GM12801 (cell line): ENCODE results near the gene PWWP2B.

Experiments
- CTCF ChIP-seq: IDR thresholded peaks from one replicate; pipeline ENCODE4 v1.5.1; 2011; ENCODE audit warnings: control low read depth; ENCODE audit not compliant: insufficient read length; ENCODE audit errors: extremely low read depth

The PWWP2B gene

GRCh38 chr10:132454296-132455198 is 57.5 kb downstream of the PWWP2B start:
- TF ChIP-seq CTCF: no peak

GRCh38 chr10:132455441-132455971 is 58.5 kb downstream of the PWWP2B start:
- no peak for TF ChIP-seq CTCF

GRCh38 chr10:132455986-132456847 is 59.2 kb downstream of the PWWP2B start:
- no peak for TF ChIP-seq CTCF

- no peak for TF ChIP-seq CTCF
These were observed 59.9 kb downstream of the PWWP2B start for GRCh38 chr10:132456881-132457280.

- TF ChIP-seq CTCF: no peak
These were observed 60.5 kb downstream of the PWWP2B start for GRCh38 chr10:132457328-132458070.

- no peak for TF ChIP-seq CTCF
These were observed 61.1 kb downstream of the PWWP2B start for GRCh38 chr10:132458071-132458585.
